Naive B cell (primary cell): Measurements from ENCODE around the gene OR56A4. TPM values are rescaled to one million over a fixed set of nuclear protein-coding genes. Genes with fewer than 3 reads are reported as not detected.
"Not testable (repeated sequence)": the region's sequence is repeated elsewhere in the genome, so short reads cannot be mapped to it uniquely, and the experiment has no call there.

ENCODE experiments used
- ATAC-seq, 2 donors: fragments of 150-1000 bp; cut with Tn5 transposase; 2 replicates each; pipeline ENCODE4 v1.10.0; 2021; ENCODE audit warnings: low read depth in 2 of 2, mild to moderate bottlenecking in 2 of 2, moderate library complexity in 2 of 2
- DNase-seq: peaks from one replicate; pipeline ENCODE4 v3.0.0; 2022
- H3K27ac Mint-ChIP-seq, 6 donors: one replicate each; pipeline ENCODE4 v1.8.0; 2020 to 2022; ENCODE audit warnings: mild to moderate bottlenecking in 6 of 6, mixed read lengths in 6 of 6, moderate library complexity in 5 of 6, inconsistent platforms in 2 of 6
- H3K27me3 Mint-ChIP-seq, 3 donors: one replicate each; pipeline ENCODE4 v1.8.0; 2021 to 2022; ENCODE audit warnings: mixed read lengths in 3 of 3, mild to moderate bottlenecking in 1 of 3
- H3K36me3 Mint-ChIP-seq, 2 donors: one replicate each; pipeline ENCODE4 v1.8.0; 2020 to 2022; ENCODE audit warnings: mixed read lengths in 2 of 2, inconsistent platforms in 1 of 2, mild to moderate bottlenecking in 1 of 2
- H3K4me1 Mint-ChIP-seq, 3 donors: one replicate each; pipeline ENCODE4 v1.8.0; 2020 to 2022; ENCODE audit warnings: mixed read lengths in 3 of 3, inconsistent platforms in 1 of 3, mild to moderate bottlenecking in 1 of 3, moderate library complexity in 1 of 3
- H3K4me3 Mint-ChIP-seq, 8 donors: one replicate each; pipeline ENCODE4 v1.8.0; 2020 to 2022; ENCODE audit warnings: mild to moderate bottlenecking in 8 of 8, mixed read lengths in 8 of 8, moderate library complexity in 8 of 8, inconsistent platforms in 2 of 8
- H3K9me3 Mint-ChIP-seq, 7 donors: one replicate each; pipeline ENCODE4 v1.8.0; 2020 to 2022; ENCODE audit warnings: mixed read lengths in 7 of 7, mild to moderate bottlenecking in 5 of 7, inconsistent platforms in 2 of 7, moderate library complexity in 1 of 7
- polyA plus RNA-seq, 6 donors: library from polyadenylated mRNA; unstranded; fragments of 300-500 nt; fragmentation: Illumina TruSeq; gene quantifications; one replicate each; pipeline ENCODE4 v1.2.3, GENCODE V29; 2021; ENCODE audit warnings: low read depth in 6 of 6

OR56A4 gene
- polyA plus RNA-seq, 6 donors from 2014 or later: not detected

DNA sequence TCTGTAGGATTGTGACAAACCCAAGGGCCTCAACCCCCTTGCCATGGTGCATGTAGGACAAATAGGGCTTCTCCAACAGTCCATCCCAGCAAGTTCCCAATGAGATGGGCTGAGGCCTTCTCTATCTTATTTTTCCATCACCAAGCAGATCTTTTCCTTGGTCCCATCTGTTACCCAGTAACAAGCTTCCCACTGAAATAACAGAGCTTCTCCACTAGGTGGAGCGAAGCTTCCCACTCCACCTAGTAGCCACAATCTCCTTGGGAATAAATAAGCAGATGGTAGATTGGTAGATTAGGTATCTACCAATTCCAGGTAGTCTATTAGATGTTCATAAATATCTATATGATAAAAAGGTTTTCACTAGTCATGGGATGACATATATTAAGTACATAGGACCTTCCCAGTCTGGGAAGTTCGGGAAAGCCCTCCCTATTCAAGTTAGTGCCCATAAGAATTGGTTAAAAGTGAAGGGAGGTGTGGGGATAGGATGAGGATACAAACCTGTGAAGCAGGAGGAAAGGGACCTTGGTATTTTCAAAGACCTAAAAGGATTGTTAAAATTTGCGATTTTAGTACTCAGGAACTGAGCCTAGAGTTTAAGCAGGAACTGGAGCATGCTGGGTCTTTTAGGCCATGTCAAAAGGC is 14.0 kb downstream of the OR56A4 start:
- H3K27ac Mint-ChIP-seq: no peak overlapping the region
- peaks cover 7 to 15% (median 15%) of the 10 kb centered on the region in 3 donors for H3K27me3 Mint-ChIP-seq
- H3K4me3 Mint-ChIP-seq: no peak overlapping the region
- no peak for ATAC-seq
- peaks cover 0 to 1% (median 0%) of the 10 kb centered on the region in 7 donors for H3K9me3 Mint-ChIP-seq
- no peak for DNase-seq
- H3K4me1 Mint-ChIP-seq: no peaks in the 10 kb centered on the region
- H3K36me3 Mint-ChIP-seq: no peaks in the 10 kb centered on the region

DNA sequence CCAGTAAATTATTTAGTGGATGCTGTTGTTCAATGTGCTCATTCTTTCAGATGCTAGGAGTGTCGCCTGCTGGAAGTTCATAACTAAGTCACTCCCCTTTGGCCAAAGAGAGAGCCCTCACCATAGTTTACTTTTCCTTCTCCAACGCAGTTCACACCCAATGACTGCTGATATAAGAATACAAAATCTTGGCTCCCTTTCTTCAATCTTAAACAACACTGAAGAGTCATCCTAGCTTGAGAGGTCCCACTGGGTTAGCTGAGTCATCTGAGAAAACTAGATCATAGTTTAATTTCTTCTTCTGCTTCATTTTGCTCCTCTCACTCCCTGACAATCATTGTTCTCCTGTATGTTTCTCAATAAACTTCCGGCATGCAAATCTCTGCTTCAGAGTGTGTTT is 14.6 kb downstream of the OR56A4 start:
- H3K4me1 Mint-ChIP-seq: no peaks in the 10 kb centered on the region
- ATAC-seq (no peak), DNase-seq (no peak)
- H3K27me3 Mint-ChIP-seq: peaks cover 10 to 19% (median 15%) of the 10 kb centered on the region in 3 donors
- peaks cover 0 to 5% (median 0%) of the 10 kb centered on the region in 7 donors for H3K9me3 Mint-ChIP-seq
- H3K27ac Mint-ChIP-seq: no peak overlapping the region
- H3K36me3 Mint-ChIP-seq: no peaks in the 10 kb centered on the region
- H3K4me3 Mint-ChIP-seq: no peak overlapping the region

DNA sequence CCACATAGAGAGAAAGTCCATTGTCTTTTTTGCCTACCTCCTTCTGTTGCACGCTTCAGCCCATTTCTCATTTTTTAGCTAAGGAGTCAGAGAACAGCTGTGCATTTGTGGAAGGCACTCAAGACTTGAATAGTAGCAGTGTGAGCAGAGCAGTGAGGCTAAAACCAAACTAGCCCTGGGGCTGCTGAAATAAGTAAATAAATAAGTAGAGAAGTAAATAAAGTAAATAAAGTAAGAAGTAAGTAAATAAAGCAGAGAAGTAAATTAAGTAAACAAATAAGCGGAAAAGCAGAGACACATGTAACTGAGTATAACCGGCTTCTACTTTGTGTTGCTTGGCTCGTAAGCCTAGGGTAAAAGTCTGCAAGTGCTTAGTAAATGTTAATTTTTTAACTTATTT is 17.5 kb downstream of the OR56A4 start:
- Mint-ChIP-seq H3K4me3 (no peak overlapping the region), H3K36me3 (no peaks in the 10 kb centered on the region), H3K27ac (no peak overlapping the region), H3K4me1 (no peaks in the 10 kb centered on the region), H3K27me3 (peaks cover 18 to 33% (median 24%) of the 10 kb centered on the region in 3 donors), H3K9me3 (peaks cover 0 to 5% (median 0%) of the 10 kb centered on the region in 7 donors)
- DNase-seq (no peak), ATAC-seq (no peak)

DNA sequence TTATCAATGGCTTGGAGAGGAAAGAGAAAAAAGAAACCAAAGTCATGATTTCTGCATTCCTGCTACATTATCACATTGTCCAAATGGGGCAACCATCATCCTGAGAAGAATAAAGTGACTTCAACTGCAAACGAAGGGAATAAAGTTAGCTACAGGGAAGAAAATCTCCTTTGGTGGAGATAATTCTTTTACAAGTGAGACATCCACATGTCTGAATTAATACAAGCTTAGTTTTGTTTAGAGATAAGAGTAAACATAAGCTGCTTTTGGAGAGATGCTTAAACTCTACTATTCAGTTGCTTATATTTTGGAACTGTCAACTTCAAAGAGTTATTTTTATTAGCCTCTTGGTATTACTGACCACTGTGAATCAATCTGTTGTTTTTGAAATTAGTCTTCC is 19.9 kb downstream of the OR56A4 start, which contains the start of gene OR52L1:
Gene OR52L1, minus strand, starts transcription at position 101 of the 400 bp plus-strand sequence. Its CDS starts 55 bp downstream, at position 46.
- ATAC-seq (no peak), DNase-seq (no peak)
- no peaks in the 10 kb centered on the region for H3K36me3 Mint-ChIP-seq
- no peaks in the 10 kb centered on the region for H3K4me1 Mint-ChIP-seq
- H3K4me3 Mint-ChIP-seq: no peak within 1 kb of the TSS
- H3K27ac Mint-ChIP-seq: no peak within 1 kb of the TSS
- peaks cover 0 to 8% (median 0%) of the 10 kb centered on the region in 7 donors for H3K9me3 Mint-ChIP-seq
- peaks cover 28 to 47% (median 28%) of the 10 kb centered on the region in 3 donors for H3K27me3 Mint-ChIP-seq

DNA sequence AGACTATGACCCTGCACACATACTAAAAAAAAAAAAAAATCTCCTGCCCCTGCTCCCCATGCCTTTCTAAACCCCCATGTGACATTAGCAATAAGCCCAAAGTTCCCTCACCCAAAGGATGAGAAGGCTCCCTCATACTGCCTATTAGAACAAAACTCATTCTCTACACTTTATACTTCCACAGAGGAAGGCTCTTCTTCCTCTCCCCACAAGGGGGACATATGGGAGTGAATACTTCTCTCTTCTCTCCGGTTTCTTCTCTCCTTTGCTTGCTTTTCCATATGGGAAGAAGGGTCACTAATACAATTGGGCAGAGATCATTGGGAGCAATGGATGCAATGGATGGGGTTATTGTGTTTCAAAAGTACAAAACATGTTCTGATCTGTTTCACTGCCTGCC is 23.3 kb downstream of the OR56A4 start:
- no peaks in the 10 kb centered on the region for H3K4me1 Mint-ChIP-seq
- peaks cover 17 to 31% (median 22%) of the 10 kb centered on the region in 3 donors for H3K27me3 Mint-ChIP-seq

DNA sequence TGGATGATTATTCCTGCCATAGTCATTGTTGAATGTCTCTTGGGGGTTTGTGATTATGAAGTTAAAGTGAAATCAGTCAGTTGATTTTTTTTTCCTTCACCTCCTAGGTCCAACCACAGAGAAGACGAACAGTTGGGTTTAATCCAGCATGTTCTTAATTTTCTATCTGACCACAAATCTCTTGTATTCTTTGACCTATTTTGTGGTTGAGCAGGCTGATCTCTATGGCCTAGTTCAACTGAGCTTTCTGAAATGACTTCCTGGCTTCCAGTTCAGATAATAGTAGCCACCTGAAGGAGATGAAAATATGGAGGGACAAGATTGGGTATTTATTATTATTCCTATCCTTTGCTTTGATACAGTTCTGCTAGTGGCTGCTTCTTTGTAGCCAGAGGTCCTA is 33.2 kb downstream of the OR56A4 start:
- no peaks in the 10 kb centered on the region for H3K36me3 Mint-ChIP-seq
- H3K27ac Mint-ChIP-seq: no peak overlapping the region
- H3K4me3 Mint-ChIP-seq: no peak overlapping the region
- DNase-seq (no peak), ATAC-seq (no peak)
- no peaks in the 10 kb centered on the region for H3K4me1 Mint-ChIP-seq
- H3K9me3 Mint-ChIP-seq: peaks cover 3 to 24% (median 7%) of the 10 kb centered on the region in 7 donors
- H3K27me3 Mint-ChIP-seq: peaks cover 5 to 14% (median 10%) of the 10 kb centered on the region in 3 donors

More for the DNA sequence above, 23.3 kb downstream of the OR56A4 start:
- Mint-ChIP-seq H3K27ac (no peak overlapping the region), H3K36me3 (no peaks in the 10 kb centered on the region), H3K9me3 (peaks cover 0 to 30% (median 10%) of the 10 kb centered on the region in 7 donors), H3K4me3 (no peak overlapping the region)
- ATAC-seq (no peak), DNase-seq (no peak)

DNA sequence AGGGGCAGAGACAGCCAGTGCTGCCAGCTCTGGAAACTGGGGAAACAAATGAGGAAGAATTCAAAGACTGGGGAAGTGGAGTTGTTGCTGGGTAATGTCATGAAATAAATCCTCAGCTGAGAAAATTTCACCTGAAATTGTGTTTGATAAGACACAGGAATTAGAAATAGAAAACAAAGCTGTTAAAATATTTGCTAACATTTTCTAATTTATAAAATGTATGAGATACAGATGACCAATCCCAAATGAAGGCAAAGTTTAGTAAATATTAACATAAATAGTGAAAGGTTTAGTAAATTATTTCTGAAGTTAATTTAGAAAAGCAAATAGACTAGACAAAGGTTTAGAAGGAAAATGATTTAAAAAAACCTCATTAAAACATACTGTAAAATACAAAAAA is 38.4 kb downstream of the OR56A4 start, which contains the start of gene OR56A5:
Gene OR56A5, minus strand, starts transcription at position 101 of the 400 bp plus-strand sequence. Its CDS starts 0 bp downstream, at position 101.
- Mint-ChIP-seq H3K4me3 (no peak within 1 kb of the TSS), H3K9me3 (peaks cover 6 to 21% (median 9%) of the 10 kb centered on the region in 7 donors), H3K4me1 (no peaks in the 10 kb centered on the region), H3K27me3 (peaks cover 10 to 22% (median 10%) of the 10 kb centered on the region in 3 donors), H3K27ac (no peak within 1 kb of the TSS), H3K36me3 (peaks cover 0 to 7% of the 10 kb centered on the region in 2 donors)
- DNase-seq (no peak), ATAC-seq (no peak)

DNA sequence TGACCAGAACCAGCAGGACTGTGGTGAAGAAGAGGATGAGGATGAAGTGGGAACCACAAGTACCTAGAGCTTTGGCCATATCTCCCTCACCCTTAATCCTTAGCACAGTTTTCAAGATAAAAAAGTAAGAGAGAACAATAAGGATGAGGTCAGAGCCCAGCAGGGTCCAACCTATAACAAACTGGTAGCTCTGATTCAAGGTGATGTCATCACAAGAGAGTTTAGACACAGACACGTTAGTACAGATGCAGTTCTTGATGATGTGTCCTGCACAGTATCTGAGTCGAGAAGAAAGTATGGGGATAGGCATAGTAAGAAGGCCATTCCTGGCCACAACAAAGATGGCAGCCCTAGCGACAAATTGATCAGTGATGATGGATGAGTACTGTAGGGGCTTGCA is 39.0 kb downstream of the OR56A4 start:
- Mint-ChIP-seq H3K4me1 (no peaks in the 10 kb centered on the region), H3K36me3 (peaks cover 4 to 14% of the 10 kb centered on the region in 2 donors), H3K27ac (no peak overlapping the region), H3K9me3 (peaks cover 10 to 28% (median 15%) of the 10 kb centered on the region in 7 donors), H3K27me3 (peaks cover 10 to 22% (median 10%) of the 10 kb centered on the region in 3 donors), H3K4me3 (no peak overlapping the region)
- ATAC-seq: no peak
- no peak for DNase-seq

DNA sequence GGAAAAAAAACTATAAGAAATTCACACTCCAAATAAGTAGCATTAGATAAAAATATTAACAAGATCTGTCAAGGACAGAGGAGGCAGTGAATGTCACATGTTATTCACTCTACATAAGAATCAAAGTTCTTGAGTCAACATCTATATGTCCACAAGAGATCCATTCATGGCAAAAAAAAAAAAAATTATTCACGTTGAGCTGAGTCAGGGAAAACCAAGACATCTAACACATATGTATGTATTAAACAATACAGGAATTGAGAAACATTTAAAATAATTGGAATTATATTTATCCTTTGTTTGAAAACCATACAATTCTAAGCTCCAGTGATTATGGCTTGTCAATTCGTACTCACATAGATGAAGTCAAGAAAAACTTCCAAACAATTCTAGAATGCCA is 39.8 kb downstream of the OR56A4 start:
- ATAC-seq: no peak
- H3K36me3 Mint-ChIP-seq: peaks cover 5 to 14% of the 10 kb centered on the region in 2 donors

DNA sequence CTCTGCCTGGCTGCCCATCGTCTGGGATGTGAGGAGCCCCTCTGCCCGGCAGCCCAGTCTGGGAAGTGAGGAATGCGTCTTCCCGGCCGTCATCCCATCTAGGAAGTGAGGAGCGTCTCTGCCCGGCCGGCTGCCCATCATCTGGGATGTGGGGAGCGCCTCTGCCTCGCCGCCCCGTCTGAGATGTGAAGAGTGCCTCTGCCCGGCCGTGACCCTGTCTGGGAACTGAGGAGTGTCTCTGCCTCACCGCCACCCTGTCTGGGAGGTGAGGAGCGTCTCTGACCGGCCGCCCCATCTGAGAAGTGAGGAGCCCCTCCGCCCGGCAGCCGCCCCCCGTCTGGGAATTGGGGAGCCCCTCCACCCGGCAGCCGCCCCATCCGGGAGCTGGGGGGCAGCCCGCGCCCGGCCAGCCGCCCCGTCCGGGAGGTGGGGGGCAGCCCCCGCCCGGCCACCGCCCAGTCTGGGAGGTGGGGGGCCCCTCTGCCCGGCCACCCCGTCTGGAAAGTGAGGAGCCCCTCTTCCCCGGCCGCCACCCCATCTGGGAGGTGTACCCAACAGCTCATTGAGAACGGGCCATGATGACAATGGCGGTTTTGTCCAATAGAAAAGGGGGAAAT is 45.9 kb downstream of the OR56A4 start:
- DNase-seq, ATAC-seq, H3K27me3 Mint-ChIP-seq, H3K4me1 Mint-ChIP-seq, H3K27ac Mint-ChIP-seq, H3K4me3 Mint-ChIP-seq: not testable (repeated sequence)
- peaks cover 5 to 14% of the 10 kb centered on the region in 2 donors for H3K36me3 Mint-ChIP-seq
- peaks cover 6 to 54% (median 41%) of the 10 kb centered on the region in 7 donors for H3K9me3 Mint-ChIP-seq

More for the DNA sequence above, 39.8 kb downstream of the OR56A4 start:
- Mint-ChIP-seq H3K4me3 (no peak overlapping the region), H3K4me1 (no peaks in the 10 kb centered on the region), H3K9me3 (peaks cover 10 to 35% (median 20%) of the 10 kb centered on the region in 7 donors), H3K27me3 (peaks cover 10 to 22% (median 10%) of the 10 kb centered on the region in 3 donors), H3K27ac (no peak overlapping the region)
- no peak for DNase-seq

DNA sequence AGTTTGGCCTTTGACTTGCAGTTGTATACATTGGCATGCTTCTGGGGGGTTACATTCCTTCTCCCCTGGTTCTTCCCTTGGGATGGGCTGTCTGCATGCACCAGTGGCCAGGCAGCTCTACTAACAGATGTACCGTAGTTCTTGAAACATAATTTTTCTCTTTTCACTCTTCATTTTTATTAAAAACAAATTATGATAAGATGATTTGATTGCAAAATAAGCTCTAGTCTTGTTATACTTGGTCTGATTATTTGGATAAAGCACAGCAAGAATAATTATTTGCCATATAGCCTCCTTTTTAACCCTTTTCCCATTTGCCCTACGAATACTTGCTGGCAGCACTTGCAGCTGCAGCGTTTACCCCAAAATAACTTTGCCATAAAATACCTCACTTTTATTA is 51.2 kb downstream of the OR56A4 start:
- ATAC-seq (no peak), DNase-seq (no peak)
- Mint-ChIP-seq H3K9me3 (peaks cover 0 to 15% (median 10%) of the 10 kb centered on the region in 7 donors), H3K36me3 (no peaks in the 10 kb centered on the region), H3K27me3 (peaks cover 0 to 4% (median 0%) of the 10 kb centered on the region in 3 donors), H3K4me1 (no peaks in the 10 kb centered on the region), H3K4me3 (no peak overlapping the region), H3K27ac (no peak overlapping the region)
